ENCODE data around the gene CPLX3. TPM values are rescaled to one million over a fixed set of nuclear protein-coding genes. Genes with fewer than 3 reads are reported as not detected.
A peak's percentile ranks its signal among the peaks of the same experiment; 100 is the strongest.

The CPLX3 gene
- total RNA-seq, 1 donor from 2014 or later: not detected

DNA sequence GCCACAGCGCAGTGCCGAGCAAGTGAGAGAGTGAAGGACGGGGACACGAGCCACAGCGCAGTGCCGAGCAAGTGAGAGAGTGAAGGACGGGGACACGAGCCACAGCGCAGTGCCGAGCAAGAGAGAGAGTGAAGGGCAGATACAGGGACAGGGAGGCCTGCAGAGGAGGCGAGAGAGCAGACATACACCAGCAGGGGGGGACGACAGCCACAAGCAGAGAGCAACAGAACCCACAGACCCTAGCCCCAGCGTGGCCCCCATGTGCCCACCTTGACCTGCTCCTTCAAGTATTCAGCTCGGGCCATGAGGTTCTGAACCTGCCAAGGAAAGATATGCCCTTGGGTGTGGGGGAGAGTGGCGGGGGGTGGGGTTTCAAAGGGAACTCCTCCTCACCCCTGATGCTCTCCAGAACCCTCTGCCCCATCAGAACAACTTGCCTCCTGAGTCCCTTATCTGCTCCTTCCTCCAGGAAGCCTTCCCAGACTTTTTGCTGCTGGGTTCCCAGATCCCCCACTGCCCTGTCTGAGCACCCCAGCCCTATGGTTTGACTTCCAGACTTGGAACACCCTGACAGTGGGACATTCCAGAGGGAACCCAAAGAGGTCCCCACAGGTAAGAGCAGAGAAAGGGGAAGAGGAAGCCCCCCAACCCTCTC lies 11.2 kb downstream of the CPLX3 start:
- H3K4me3 ChIP-seq (ENCODE audit: low read depth, low read length): no peak overlapping the region
- H3K36me3 ChIP-seq (ENCODE audit: control insufficient read depth, insufficient read depth, low read length): no peaks in the 10 kb centered on the region
- TF ChIP-seq, protein P1, sequence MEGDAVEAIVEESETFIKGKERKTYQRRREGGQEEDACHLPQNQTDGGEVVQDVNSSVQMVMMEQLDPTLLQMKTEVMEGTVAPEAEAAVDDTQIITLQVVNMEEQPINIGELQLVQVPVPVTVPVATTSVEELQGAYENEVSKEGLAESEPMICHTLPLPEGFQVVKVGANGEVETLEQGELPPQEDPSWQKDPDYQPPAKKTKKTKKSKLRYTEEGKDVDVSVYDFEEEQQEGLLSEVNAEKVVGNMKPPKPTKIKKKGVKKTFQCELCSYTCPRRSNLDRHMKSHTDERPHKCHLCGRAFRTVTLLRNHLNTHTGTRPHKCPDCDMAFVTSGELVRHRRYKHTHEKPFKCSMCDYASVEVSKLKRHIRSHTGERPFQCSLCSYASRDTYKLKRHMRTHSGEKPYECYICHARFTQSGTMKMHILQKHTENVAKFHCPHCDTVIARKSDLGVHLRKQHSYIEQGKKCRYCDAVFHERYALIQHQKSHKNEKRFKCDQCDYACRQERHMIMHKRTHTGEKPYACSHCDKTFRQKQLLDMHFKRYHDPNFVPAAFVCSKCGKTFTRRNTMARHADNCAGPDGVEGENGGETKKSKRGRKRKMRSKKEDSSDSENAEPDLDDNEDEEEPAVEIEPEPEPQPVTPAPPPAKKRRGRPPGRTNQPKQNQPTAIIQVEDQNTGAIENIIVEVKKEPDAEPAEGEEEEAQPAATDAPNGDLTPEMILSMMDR (IDR thresholded peaks at IDR 0.05; ENCODE audit: insufficient read depth, low read length, poor library complexity, severe bottlenecking): no peak
- H3K27me3 ChIP-seq (ENCODE audit: control insufficient read depth, insufficient read depth, low read length): no peaks in the 10 kb centered on the region
- no peak for DNase-seq (ENCODE audit: low read depth)

DNA sequence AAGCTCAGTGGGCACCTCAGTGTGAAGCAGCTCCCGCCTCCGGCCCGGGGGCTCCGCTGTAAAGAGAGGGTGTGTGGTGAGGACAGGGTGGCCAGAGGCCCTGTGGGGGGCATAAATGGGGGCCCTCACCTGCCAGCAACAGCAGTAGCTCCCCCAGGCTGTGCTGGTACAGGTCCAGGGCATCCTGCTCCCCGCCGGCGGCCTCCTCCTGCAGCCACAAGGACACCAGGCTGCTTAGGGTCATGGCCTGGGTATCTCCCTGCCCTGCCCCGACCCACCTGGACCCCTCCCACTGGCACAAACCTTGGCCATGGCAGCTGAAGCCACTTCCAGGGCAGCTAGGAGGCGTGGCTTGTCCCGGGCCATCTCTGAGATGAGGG lies 11.7 kb downstream of the CPLX3 start:
- H3K4me3 ChIP-seq (ENCODE audit: low read depth, low read length): no peak overlapping the region
- TF ChIP-seq, protein P1 (IDR thresholded peaks at IDR 0.05; ENCODE audit: insufficient read depth, low read length, poor library complexity, severe bottlenecking): no peak
- DNase-seq (ENCODE audit: low read depth): no peak
- no peaks in the 10 kb centered on the region for H3K27me3 ChIP-seq (ENCODE audit: control insufficient read depth, insufficient read depth, low read length)
- no peaks in the 10 kb centered on the region for H3K36me3 ChIP-seq (ENCODE audit: control insufficient read depth, insufficient read depth, low read length)

DNA sequence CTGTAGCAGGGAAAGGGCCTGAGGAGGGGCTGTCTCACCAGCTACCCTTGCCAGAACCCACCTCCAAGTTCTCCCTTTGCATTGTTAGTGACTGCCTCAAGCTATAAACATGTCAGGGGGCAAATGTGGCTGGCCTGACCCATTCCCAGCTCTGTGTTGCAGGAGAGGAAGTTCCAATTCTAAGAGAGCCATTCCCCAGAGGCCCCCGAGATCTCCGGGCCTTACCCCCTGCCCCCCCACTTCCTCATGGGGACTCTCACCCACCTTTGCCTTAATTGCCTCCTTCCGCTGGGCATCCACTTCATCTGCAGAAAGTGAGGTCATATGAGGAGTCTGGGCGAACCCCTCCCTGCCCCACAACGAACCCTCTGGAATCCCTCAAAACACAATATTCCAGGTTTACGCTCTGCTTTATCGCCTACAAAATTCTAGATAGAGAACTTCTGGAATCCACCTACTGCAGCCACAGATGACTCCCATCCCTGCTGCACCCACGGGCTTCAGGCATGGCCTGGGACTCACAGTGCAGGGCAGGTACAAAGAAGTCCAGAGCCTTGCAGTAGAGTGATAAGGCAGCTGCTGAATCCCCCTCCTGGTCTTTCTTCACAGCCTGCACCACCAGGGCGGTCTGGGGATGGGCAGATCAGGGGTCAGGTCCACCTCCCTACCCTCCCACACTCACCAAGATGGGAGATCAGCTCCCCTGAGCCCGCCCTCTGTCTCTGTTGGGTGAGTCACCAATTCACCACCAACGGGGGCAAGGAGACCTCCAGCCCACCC lies 12.5 kb downstream of the CPLX3 start:
- Histone ChIP-seq H3K27me3 (ENCODE audit: control insufficient read depth, insufficient read depth, low read length) (no peaks in the 10 kb centered on the region), H3K36me3 (ENCODE audit: control insufficient read depth, insufficient read depth, low read length) (no peaks in the 10 kb centered on the region), H3K4me3 (ENCODE audit: low read depth, low read length) (no peak overlapping the region)
- DNase-seq (ENCODE audit: low read depth): no peak
- TF ChIP-seq, protein P1 (IDR thresholded peaks at IDR 0.05; ENCODE audit: insufficient read depth, low read length, poor library complexity, severe bottlenecking): no peak

DNA sequence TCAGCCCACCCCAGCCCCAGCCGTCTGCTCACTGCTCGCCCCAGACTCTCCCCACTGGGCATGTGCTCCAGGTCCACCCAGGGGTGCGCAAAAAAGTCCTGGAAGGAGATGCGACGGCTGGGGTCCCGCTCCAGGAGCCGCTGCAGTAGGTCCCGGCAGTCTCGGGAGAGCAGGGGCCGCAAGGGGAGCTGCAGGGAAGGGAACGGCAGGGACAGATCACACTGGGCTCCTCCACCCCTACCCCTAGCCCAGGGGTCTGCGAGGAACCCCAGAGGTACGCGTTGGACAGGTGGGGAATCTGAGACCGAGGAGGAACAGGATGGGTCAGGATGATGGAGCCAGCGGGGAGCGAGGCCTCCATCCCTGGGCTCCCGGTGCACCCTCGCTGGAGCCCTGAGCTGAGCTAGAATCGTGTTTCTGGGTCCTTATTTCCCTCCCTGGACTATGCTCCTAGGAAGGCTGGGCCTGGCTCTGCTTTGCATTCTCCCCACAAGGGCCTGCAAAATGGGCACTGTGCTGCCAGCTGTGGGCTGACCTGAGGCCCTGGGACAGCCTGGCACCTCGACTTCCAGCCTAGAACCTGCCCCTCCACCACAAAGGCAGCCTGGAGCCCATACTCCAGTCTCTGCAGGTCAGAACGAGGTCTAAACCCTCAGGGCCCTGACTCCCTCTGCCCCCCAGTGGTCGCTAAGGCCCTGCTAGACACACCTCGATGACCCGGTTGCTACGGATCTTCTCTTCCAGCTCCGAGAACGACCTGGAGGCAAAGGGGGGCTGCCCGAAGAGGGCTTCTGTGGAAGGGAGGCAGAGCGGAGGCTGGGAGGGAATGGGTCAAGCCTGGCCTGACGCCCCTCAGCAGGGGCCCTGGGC lies 13.3 kb downstream of the CPLX3 start:
- TF ChIP-seq, protein P1 (IDR thresholded peaks at IDR 0.05; ENCODE audit: insufficient read depth, low read length, poor library complexity, severe bottlenecking): peak; percentile 1
- Histone ChIP-seq H3K4me3 (ENCODE audit: low read depth, low read length) (no peak overlapping the region), H3K27me3 (ENCODE audit: control insufficient read depth, insufficient read depth, low read length) (no peaks in the 10 kb centered on the region), H3K36me3 (ENCODE audit: control insufficient read depth, insufficient read depth, low read length) (no peaks in the 10 kb centered on the region)
- no peak for DNase-seq (ENCODE audit: low read depth)

DNA sequence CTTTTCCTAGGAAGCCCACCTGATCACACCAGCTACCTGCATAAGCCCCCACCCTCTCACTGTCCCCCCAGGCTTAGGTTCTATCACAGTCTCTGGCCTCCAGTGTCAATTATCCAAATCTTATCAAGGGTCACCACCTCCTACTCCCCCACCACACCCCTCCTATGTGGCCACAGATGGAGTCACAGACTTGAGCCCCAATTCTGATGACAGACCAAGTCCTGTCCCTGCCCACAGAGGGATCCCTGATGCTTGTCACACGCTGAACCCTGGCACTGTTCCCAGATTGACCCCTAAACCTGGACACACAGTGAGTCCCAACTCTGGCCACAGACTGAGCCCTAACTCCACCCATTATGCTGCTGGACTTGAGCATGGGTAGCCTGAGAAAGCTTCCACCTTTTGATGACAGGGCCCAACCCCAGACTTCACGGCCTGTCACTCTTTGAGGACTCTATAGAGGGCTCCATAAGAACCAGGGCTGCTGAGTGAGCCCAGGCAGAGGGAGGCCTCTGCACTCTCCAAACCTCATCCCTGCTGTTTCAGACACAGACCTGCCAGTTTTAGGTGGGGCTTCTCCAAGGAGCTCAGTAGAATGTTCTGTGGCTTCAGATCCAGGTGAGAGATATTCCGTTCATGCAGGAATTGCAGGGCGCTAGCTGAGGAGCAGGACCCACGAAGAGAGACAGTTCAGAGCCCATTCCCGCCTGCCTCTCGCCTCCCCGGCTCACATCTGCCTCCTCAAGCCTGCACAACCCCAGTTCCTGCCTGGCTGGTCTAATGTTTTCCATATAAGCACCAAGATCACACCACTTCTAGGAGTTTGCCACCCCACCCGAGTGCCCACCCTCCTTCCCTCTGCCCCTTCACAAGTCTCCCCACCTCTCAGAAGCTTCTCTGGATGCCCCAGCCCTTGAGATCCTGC lies 14.7 kb downstream of the CPLX3 start:
- Histone ChIP-seq H3K4me3 (ENCODE audit: low read depth, low read length) (no peak overlapping the region), H3K27me3 (ENCODE audit: control insufficient read depth, insufficient read depth, low read length) (no peaks in the 10 kb centered on the region), H3K36me3 (ENCODE audit: control insufficient read depth, insufficient read depth, low read length) (no peaks in the 10 kb centered on the region)
- DNase-seq (ENCODE audit: low read depth): no peak
- TF ChIP-seq, protein P1 (IDR thresholded peaks at IDR 0.05; ENCODE audit: insufficient read depth, low read length, poor library complexity, severe bottlenecking): no peak

Measured in kidney epithelial cell (primary cell).